H9 (cell line): ENCODE data around the gene MBNL1. TPM values are rescaled to one million over a fixed set of nuclear protein-coding genes. Genes with fewer than 3 reads are reported as not detected.

Source experiments
- DNase-seq: peaks from one replicate; pipeline ENCODE4 v3.0.0-alpha.2; 2017
- H2AFZ ChIP-seq: one replicate; pipeline ENCODE4 v1.6.1; 2013; ENCODE audit warnings: mild to moderate bottlenecking, low read length, control low read depth, moderate library complexity
- H2AK5ac ChIP-seq: 2 replicates; pipeline ENCODE4 v1.6.1; 2013; ENCODE audit warnings: low read length, control low read depth, mixed read lengths; ENCODE audit not compliant: insufficient read length
- H2BK120ac ChIP-seq: one replicate; pipeline ENCODE4 v1.6.1; 2013; ENCODE audit warnings: low read depth, mild to moderate bottlenecking, low read length, control low read depth, inconsistent platforms; ENCODE audit not compliant: poor library complexity, severe bottlenecking
- H2BK12ac ChIP-seq: 2 replicates; pipeline ENCODE4 v1.6.1; 2013; ENCODE audit warnings: low read length, control low read depth, mixed read lengths, low read depth; ENCODE audit not compliant: insufficient read length
- H2BK15ac ChIP-seq: 2 replicates; pipeline ENCODE4 v1.6.1; 2013; ENCODE audit warnings: low read depth, low read length, control low read depth
- H2BK20ac ChIP-seq: one replicate; pipeline ENCODE4 v1.6.1; 2013; ENCODE audit warnings: low read depth, mild to moderate bottlenecking, low read length, control low read depth, inconsistent platforms; ENCODE audit not compliant: poor library complexity, severe bottlenecking
- H2BK5ac ChIP-seq: 2 replicates; pipeline ENCODE4 v1.6.1; 2013; ENCODE audit warnings: low read length, control low read depth, mixed read lengths; ENCODE audit not compliant: insufficient read length
- H3K14ac ChIP-seq: 2 replicates; pipeline ENCODE4 v1.6.1; 2013; ENCODE audit warnings: low read length, control low read depth; ENCODE audit not compliant: insufficient read depth
- H3K18ac ChIP-seq: 2 replicates; pipeline ENCODE4 v1.6.1; 2013; ENCODE audit warnings: low read depth, mild to moderate bottlenecking, mixed read lengths, low read length, control low read depth; ENCODE audit not compliant: insufficient read length
- H3K23ac ChIP-seq: 2 replicates; pipeline ENCODE4 v1.6.1; 2013; ENCODE audit warnings: low read length, control low read depth, mixed read lengths, low read depth; ENCODE audit not compliant: insufficient read length
- H3K23me2 ChIP-seq: 2 replicates; pipeline ENCODE4 v1.6.1; 2013; ENCODE audit warnings: low read depth, mild to moderate bottlenecking, mixed read lengths, low read length, control low read depth; ENCODE audit not compliant: insufficient read length, poor library complexity, severe bottlenecking
- H3K27ac ChIP-seq: 2 replicates; pipeline ENCODE4 v1.5.1; 2013; ENCODE audit warnings: low read length, control low read depth, mixed read lengths, low read depth; ENCODE audit not compliant: insufficient read length
- H3K27me3 ChIP-seq: 2 replicates; pipeline ENCODE4 v1.6.1; 2013; ENCODE audit warnings: low read length, control low read depth, inconsistent platforms; ENCODE audit not compliant: insufficient read depth
- H3K4ac ChIP-seq: 2 replicates; pipeline ENCODE4 v1.6.1; 2013; ENCODE audit warnings: low read depth, mild to moderate bottlenecking, control low read depth, inconsistent platforms, low read length, moderate library complexity
- H3K4me1 ChIP-seq: 2 replicates; pipeline ENCODE4 v1.6.1; 2013; ENCODE audit warnings: low read length, control low read depth, inconsistent platforms; ENCODE audit not compliant: insufficient read depth
- H3K4me2 ChIP-seq: 2 replicates; pipeline ENCODE4 v1.6.1; 2013; ENCODE audit warnings: low read length, control low read depth, mixed read lengths; ENCODE audit not compliant: insufficient read length, insufficient read depth
- H3K56ac ChIP-seq: 2 replicates; pipeline ENCODE4 v1.6.1; 2013; ENCODE audit warnings: low read depth, mild to moderate bottlenecking, mixed read lengths, low read length, control low read depth; ENCODE audit not compliant: insufficient read length
- H3K79me1 ChIP-seq: 2 replicates; pipeline ENCODE4 v1.6.1; 2013; ENCODE audit warnings: low read depth, mild to moderate bottlenecking, moderate library complexity, low read length, control low read depth, inconsistent platforms; ENCODE audit not compliant: insufficient read depth, poor library complexity, severe bottlenecking
- H3K79me2 ChIP-seq: 2 replicates; pipeline ENCODE4 v1.6.1; 2013; ENCODE audit warnings: low read length, control low read depth, inconsistent platforms; ENCODE audit not compliant: insufficient read depth
- H3K9ac ChIP-seq: 2 replicates; pipeline ENCODE4 v1.6.1; 2013; ENCODE audit warnings: low read length, control low read depth, mixed read lengths; ENCODE audit not compliant: insufficient read length; ENCODE audit errors: extremely low read depth
- H3K9me3 ChIP-seq: one replicate; pipeline ENCODE4 v1.6.1; 2013; ENCODE audit warnings: low read depth, low read length, inconsistent platforms; ENCODE audit not compliant: control insufficient read depth
- H3T11ph ChIP-seq: one replicate; pipeline ENCODE4 v1.6.1; 2013; ENCODE audit warnings: mild to moderate bottlenecking, low read length, control low read depth, inconsistent platforms
- H4K20me1 ChIP-seq: one replicate; pipeline ENCODE4 v1.6.1; 2013; ENCODE audit not compliant: control insufficient read depth, insufficient read length, insufficient read depth
- H4K5ac ChIP-seq: 2 replicates; pipeline ENCODE4 v1.6.1; 2013; ENCODE audit warnings: low read depth, mild to moderate bottlenecking, mixed read lengths, low read length, control low read depth; ENCODE audit not compliant: insufficient read length
- H4K8ac ChIP-seq: replicated peaks from 2 replicates; pipeline ENCODE4 v1.6.1; 2013; ENCODE audit warnings: low read length, control low read depth, mixed read lengths, low read depth; ENCODE audit not compliant: insufficient read length
- H4K91ac ChIP-seq: 2 replicates; pipeline ENCODE4 v1.6.1; 2013; ENCODE audit warnings: low read depth, mild to moderate bottlenecking, moderate library complexity, mixed read lengths, low read length, control low read depth; ENCODE audit not compliant: insufficient read length
- H3K27ac Mint-ChIP-seq, 3 experiments: 2 replicates in 2 of 3; 3 replicates in 1 of 3; pipeline ENCODE4 v1.8.0; 2020 to 2021; ENCODE audit warnings: mixed read lengths in 3 of 3, mild to moderate bottlenecking in 1 of 3, moderate library complexity in 1 of 3
- H3K27me3 Mint-ChIP-seq: 2 replicates; pipeline ENCODE4 v1.8.0; 2021; ENCODE audit warnings: low read depth, mild to moderate bottlenecking, moderate library complexity, mixed read lengths
- H3K36me3 Mint-ChIP-seq, 3 experiments: 2 replicates in 2 of 3; 3 replicates in 1 of 3; pipeline ENCODE4 v1.8.0; 2020 to 2021; ENCODE audit warnings: low read depth in 3 of 3, mixed read lengths in 3 of 3; ENCODE audit not compliant: insufficient read depth in 1 of 3
- H3K4me1 Mint-ChIP-seq, 2 experiments: 2 replicates each; pipeline ENCODE4 v1.8.0; 2020; ENCODE audit warnings: mixed read lengths in 2 of 2
- H3K4me3 Mint-ChIP-seq, 2 experiments: 2 replicates in 1 of 2; 3 replicates in 1 of 2; pipeline ENCODE4 v1.8.0; 2020 to 2021; ENCODE audit warnings: mild to moderate bottlenecking in 2 of 2, mixed read lengths in 2 of 2, moderate library complexity in 1 of 2
- H3K9me3 Mint-ChIP-seq, 2 experiments: 2 replicates in 1 of 2; 3 replicates in 1 of 2; pipeline ENCODE4 v1.8.0; 2020; ENCODE audit warnings: mild to moderate bottlenecking in 2 of 2, mixed read lengths in 2 of 2, moderate library complexity in 1 of 2
- CTCF ChIP-seq: fragments of 200-600 bp; sonication (generic); conservative IDR thresholded peaks from 3 replicates; pipeline ENCODE4 v1.8.0; 2021; ENCODE audit warnings: antibody characterized with exemption, mild to moderate bottlenecking
- WGBS: extraction: QIAGEN DNeasy Blood & Tissue Kit; methylation state at CpG from one replicate; pipeline ENCODE4 v1.1.7; 2013; ENCODE audit warnings: missing lambda C conversion rate, low lambda C conversion rate, mixed read lengths; ENCODE audit not compliant: insufficient read length; ENCODE audit errors: extremely low coverage; 5-methylcytosine and 5-hydroxymethylcytosine counted together
- total RNA-seq: library from RNA; stranded (reverse); gene quantifications from 2 replicates; pipeline ENCODE4 v1.2.1, GENCODE V29; 2021

The MBNL1 gene
- total RNA-seq, 1 experiment from 2014 or later: 14.9 TPM

GRCh38 chr3:152279479-152279878 is 10.8 kb downstream of the MBNL1 start:
- Histone ChIP-seq H4K5ac (no peak overlapping the region), H2BK20ac (no peak overlapping the region), H3K79me2 (peaks cover 4% of the 10 kb centered on the region; the same call in 1 of the 2 replicates), H3K23ac (no peak overlapping the region), H3K27me3 (no peaks in the 10 kb centered on the region), H2BK12ac (no peak overlapping the region), H2AK5ac (no peak overlapping the region), H3K18ac (no peak overlapping the region), H4K8ac (no peak overlapping the region), H3K9me3 (no peaks in the 10 kb centered on the region), H3K4me2 (no peak overlapping the region), H4K91ac (no peak overlapping the region), H3K23me2 (no peaks in the 10 kb centered on the region), H3K79me1 (no peaks in the 10 kb centered on the region), H2BK120ac (no peak overlapping the region), H4K20me1 (no peaks in the 10 kb centered on the region), H2BK5ac (no peak overlapping the region), H3K9ac (no peak overlapping the region), H3K4ac (no peak overlapping the region), H3K56ac (no peak overlapping the region), H3K14ac (no peak overlapping the region), H3K27ac (no peak overlapping the region), H2AFZ (no peak overlapping the region), H2BK15ac (no peak overlapping the region), H3T11ph (no peak overlapping the region), H3K4me1 (peaks cover 2% of the 10 kb centered on the region; the same call in 1 of the 2 replicates)
- TF ChIP-seq CTCF: no peak
- H3K4me3 Mint-ChIP-seq: no peak overlapping the region
- WGBS: no CpG with 5 or more reads among the region's 3 CpGs
- H3K9me3 Mint-ChIP-seq: no peaks in the 10 kb centered on the region
- peaks cover 29 to 33% of the 10 kb centered on the region in 2 experiments for H3K4me1 Mint-ChIP-seq
- H3K36me3 Mint-ChIP-seq: no peaks in the 10 kb centered on the region
- DNase-seq: no peak
- no peak overlapping the region for H3K27ac Mint-ChIP-seq
- H3K27me3 Mint-ChIP-seq: no peaks in the 10 kb centered on the region
